GM18519 (cell line): ENCODE results near the gene PRKCQ.

ENCODE experiments used
- ATAC-seq: cut with Tn5 transposase; IDR thresholded peaks from one replicate; pipeline ENCODE4 v1.9.1; 2021; ENCODE audit warnings: mild to moderate bottlenecking, moderate library complexity; ENCODE audit not compliant: unreplicated experiment, low FRiP score

PRKCQ gene

GRCh38 chr10:6570893-6571292, 9.2 kb downstream of the PRKCQ start:
- ATAC-seq, result no peak

- ATAC-seq, result no peak
Measured at GRCh38 chr10:6569259-6569658, 10.8 kb downstream of the PRKCQ start.

DNA sequence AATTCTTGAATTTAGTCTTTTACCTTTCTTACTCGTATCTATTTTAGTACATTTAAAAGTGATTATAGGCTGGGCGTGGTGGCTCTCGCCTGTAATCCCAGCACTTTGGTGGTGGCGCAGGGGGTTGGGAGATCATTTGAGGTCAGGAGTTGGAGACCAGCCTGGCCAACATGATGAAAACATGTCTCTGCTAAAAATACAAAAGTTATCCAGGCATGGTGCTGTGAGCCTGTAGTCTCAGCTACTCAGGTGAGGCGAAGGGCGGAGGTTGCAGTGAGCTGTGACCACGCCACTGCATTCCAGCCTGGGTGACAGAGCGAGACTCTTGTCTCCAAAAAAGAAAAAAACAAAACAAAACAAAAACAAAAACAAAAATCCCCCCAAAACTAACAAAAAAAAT, 12.2 kb downstream of the PRKCQ start:
- ATAC-seq, result no peak

- ATAC-seq, result no peak
Measured at GRCh38 chr10:6567203-6567703, 12.8 kb downstream of the PRKCQ start.

- ATAC-seq, result no peak
Measured at GRCh38 chr10:6565588-6565987, 14.5 kb downstream of the PRKCQ start.

GRCh38 chr10:6564367-6564766, 15.7 kb downstream of the PRKCQ start:
- ATAC-seq, result no peak

GRCh38 chr10:6563731-6564130, 16.3 kb downstream of the PRKCQ start:
- ATAC-seq, result no peak

- ATAC-seq, result no peak
Measured at GRCh38 chr10:6563075-6563474, 17.0 kb downstream of the PRKCQ start.

DNA sequence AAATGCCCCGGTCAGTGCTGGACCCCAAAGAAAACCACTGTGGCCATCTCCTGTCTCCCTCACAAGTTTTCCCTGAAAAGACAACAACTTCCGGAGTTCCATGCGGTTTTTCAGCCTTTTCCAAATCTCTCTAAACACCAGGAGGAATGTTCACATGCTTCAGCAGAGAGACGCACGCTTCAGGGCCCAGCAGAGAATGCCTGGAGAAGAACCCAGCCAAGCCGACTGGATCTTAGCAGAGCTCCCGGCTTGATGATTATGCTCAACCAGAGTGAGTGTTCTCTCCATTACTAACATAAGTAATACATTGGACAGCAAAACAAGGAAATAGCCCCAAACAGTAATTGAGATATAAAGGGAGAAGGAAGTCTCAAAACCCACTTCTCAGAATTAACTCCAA, 17.9 kb downstream of the PRKCQ start:
- ATAC-seq, result no peak

GRCh38 chr10:6561552-6561951, 18.5 kb downstream of the PRKCQ start:
- ATAC-seq, result no peak

GRCh38 chr10:6558759-6559461, 21.2 kb downstream of the PRKCQ start:
- no peak for ATAC-seq

- ATAC-seq, result no peak
Measured at GRCh38 chr10:6558272-6558671, 21.8 kb downstream of the PRKCQ start.

DNA sequence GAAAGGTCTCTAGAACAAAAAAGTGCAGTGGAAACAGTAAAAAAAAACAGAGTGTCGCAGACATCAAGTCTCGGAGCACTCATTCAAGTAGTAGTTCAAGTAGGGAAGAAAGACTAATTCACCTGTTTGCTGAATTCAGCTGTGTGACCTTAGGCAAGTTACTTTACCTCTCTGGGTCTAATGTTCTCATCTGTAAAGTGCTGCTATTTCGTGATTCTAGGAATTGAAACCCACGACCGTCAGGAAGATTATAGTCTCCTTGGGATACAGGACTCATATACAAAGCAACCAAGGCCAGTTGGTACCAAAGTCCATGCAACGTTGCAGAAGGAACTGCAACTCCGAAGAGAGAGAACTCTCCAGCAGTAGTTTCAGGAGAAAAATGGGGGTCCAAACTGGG, 26.1 kb downstream of the PRKCQ start:
- no peak for ATAC-seq

GRCh38 chr10:6543431-6544005, 36.6 kb downstream of the PRKCQ start:
- ATAC-seq, result peak; percentile 55

DNA sequence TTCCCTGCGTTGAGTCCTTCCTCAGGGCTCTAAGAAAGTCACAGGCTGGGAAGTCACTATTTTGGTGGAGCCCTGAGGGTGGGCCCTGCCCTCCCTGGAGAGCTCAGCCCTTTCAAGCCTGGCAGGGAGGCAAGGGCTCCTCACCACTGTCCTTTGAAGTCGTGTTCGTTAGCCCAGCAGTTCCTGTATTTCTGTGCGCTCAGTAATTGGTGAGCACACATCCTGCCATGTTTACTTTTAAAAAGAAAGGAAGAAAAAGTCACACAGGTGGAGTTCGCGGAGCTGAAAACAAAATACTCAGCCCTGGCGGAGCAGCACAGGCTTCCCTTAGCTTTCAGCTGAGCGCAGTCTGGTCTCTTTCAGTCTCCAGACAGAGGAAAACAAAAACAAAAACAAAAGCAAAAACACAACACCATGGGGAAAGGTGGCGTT, 37.1 kb downstream of the PRKCQ start:
- peak; percentile 27 for ATAC-seq

DNA sequence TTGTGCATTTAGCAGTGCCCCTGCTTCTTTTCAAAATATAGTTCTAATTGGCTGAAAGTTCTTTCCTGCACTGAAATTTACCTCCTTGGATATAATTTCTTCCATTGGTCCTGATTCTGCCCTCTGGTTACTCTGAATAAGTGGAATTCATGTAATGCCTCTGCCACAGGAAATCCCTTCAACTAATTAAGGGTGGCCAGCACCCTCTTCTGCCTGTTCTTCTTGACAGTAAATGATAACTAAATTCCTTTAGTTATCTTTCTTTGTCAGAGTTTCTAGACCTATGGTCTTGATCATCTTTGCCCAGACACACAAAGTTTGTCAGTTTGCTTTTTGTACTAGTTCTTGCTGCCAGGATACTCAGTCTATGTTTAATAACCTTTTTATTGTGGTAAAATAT, 40.2 kb downstream of the PRKCQ start:
- no peak for ATAC-seq

DNA sequence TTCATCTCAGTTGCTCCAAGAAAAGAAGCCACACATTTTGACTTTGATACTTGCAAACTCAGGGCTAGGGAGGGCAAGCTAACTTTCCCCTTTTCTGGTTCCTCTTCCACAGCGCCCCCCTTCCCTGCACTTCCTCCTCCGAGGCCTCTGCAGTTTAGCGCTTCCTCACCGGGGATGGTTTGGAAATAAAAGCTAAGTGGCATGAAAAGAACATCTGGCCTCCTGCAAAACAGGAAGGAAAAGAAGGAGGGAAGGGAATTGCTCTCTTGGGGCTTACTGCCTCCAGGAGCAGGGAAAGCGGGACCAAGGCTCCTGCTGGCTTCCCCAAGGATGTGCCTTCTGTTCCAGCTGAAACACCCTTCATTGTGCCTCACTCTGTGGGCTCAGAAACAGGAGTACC, 42.3 kb downstream of the PRKCQ start:
- no peak for ATAC-seq

GRCh38 chr10:6536102-6536501, 44.0 kb downstream of the PRKCQ start:
- no peak for ATAC-seq

DNA sequence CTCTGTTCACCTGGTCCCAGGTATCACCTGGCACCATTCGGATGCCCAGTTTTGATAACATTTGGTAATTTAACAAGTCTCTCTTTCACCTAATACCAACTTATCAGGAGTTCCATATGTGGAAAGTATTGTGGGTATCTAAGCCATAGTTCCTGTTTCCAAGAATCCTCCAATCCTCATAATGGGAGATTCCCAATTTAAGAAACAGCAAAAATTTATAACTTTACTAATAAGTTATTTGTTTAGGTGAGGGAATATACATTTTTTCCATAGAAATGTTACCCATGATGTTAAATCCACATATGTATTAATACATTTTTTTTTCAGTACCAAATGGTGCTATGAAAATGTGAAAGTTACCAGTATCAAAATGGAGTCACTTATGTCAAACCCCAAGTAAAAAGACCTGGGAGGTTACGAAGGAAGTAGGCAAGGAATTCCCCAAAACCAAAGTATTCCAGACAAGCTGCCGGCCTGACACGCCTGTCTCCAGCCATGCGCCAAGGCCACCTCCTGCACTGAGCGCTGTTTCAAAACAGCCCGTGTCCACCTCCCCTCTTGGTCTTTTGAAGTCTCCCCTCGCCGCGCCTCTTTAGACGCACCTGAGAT, 44.8 kb downstream of the PRKCQ start:
- ATAC-seq, result no peak

- no peak for ATAC-seq
Measured at GRCh38 chr10:6532321-6532720, 47.8 kb downstream of the PRKCQ start.

- no peak for ATAC-seq
Measured at GRCh38 chr10:6530966-6531365, 49.1 kb downstream of the PRKCQ start.
